IMR-90 (cell line): ENCODE measurements around the gene SECTM1. TPM values are rescaled to one million over a fixed set of nuclear protein-coding genes. Genes with fewer than 3 reads are reported as not detected.

ENCODE experiments used
- ATAC-seq: fragments of 200-7000 bp; cut with Tn5 transposase; 2 replicates; pipeline ENCODE4 v1.9.1; 2020; ENCODE audit warnings: low read depth, mild to moderate bottlenecking, moderate library complexity
- BruUV-seq: library from RNA; stranded (reverse); fragments of 400-500 nt; replicated peaks from 2 replicates; lab custom pipeline; 2021; lab: Mats Ljungman, UMichigan
- CTCF ChIA-PET: fragments of 300-600 bp; formaldehyde crosslinking; extraction: SDS; loops from one replicate; lab custom pipeline; 2021; ENCODE audit warnings: antibody characterized with exemption; lab: Yijun Ruan, JAX
- POLR2A ChIA-PET: fragments of 300-600 bp; sonication (Branson Sonifier 250); formaldehyde crosslinking; loops from one replicate; lab custom pipeline; 2022; ENCODE audit warnings: antibody characterized with exemption; ENCODE audit not compliant: unreplicated experiment; lab: Charles Lee
- DNase-seq: peaks from one replicate; pipeline ENCODE4 v3.0.0; 2013
- H2AFZ ChIP-seq: replicated peaks from 2 replicates; pipeline ENCODE3; 2013; ENCODE audit warnings: low read length, mild to moderate bottlenecking; ENCODE audit not compliant: poor library complexity
- H2AK5ac ChIP-seq: 2 replicates; pipeline ENCODE4 v1.6.1; 2013; ENCODE audit warnings: low read depth, low read length, inconsistent platforms
- H2AK9ac ChIP-seq: replicated peaks from 2 replicates; pipeline ENCODE3; 2013; ENCODE audit warnings: mild to moderate bottlenecking, low read depth, low read length, moderate library complexity; ENCODE audit not compliant: poor library complexity
- H2BK120ac ChIP-seq: 2 replicates; pipeline ENCODE4 v1.6.1; 2013; ENCODE audit warnings: low read depth, low read length, inconsistent platforms
- H2BK15ac ChIP-seq: 3 replicates; pipeline ENCODE4 v1.6.1; 2013; ENCODE audit warnings: low read depth, low read length, inconsistent platforms
- H2BK20ac ChIP-seq: 2 replicates; pipeline ENCODE4 v1.6.1; 2013; ENCODE audit warnings: low read depth, mild to moderate bottlenecking, inconsistent platforms, low read length, moderate library complexity
- H2BK5ac ChIP-seq: 2 replicates; pipeline ENCODE4 v1.6.1; 2013; ENCODE audit warnings: mild to moderate bottlenecking, low read depth, low read length, inconsistent platforms; ENCODE audit not compliant: poor library complexity, severe bottlenecking
- H3K14ac ChIP-seq: replicated peaks from 2 replicates; pipeline ENCODE4 v1.6.1; 2013; ENCODE audit warnings: low read depth, low read length, inconsistent platforms
- H3K18ac ChIP-seq: 2 replicates; pipeline ENCODE4 v1.6.1; 2013; ENCODE audit warnings: low read depth, low read length, control low read depth
- H3K23ac ChIP-seq: 2 replicates; pipeline ENCODE4 v1.6.1; 2013; ENCODE audit warnings: low read depth, low read length, inconsistent platforms
- H3K27ac ChIP-seq: 2 replicates; pipeline ENCODE4 v1.5.1; 2013; ENCODE audit warnings: mild to moderate bottlenecking, control low read depth, low read length; ENCODE audit not compliant: insufficient read depth
- H3K27me3 ChIP-seq: 2 replicates; pipeline ENCODE4 v1.6.1; 2013; ENCODE audit warnings: low read length; ENCODE audit not compliant: control insufficient read depth, insufficient read depth
- H3K36me3 ChIP-seq: 2 replicates; pipeline ENCODE4 v1.6.1; 2013; ENCODE audit warnings: low read length, mixed read lengths; ENCODE audit not compliant: control insufficient read depth, insufficient read depth
- H3K4ac ChIP-seq: 2 replicates; pipeline ENCODE4 v1.6.1; 2013; ENCODE audit warnings: low read depth, low read length, inconsistent platforms
- H3K4me1 ChIP-seq: 2 replicates; pipeline ENCODE4 v1.6.1; 2013; ENCODE audit warnings: low read length, mixed read lengths; ENCODE audit not compliant: control insufficient read depth, insufficient read depth
- H3K4me2 ChIP-seq: 2 replicates; pipeline ENCODE4 v1.6.1; 2013; ENCODE audit warnings: low read depth, mild to moderate bottlenecking, control low read depth, low read length, moderate library complexity
- H3K4me3 ChIP-seq: 2 replicates; pipeline ENCODE4 v1.5.1; 2013; ENCODE audit warnings: low read depth, mild to moderate bottlenecking, control low read depth, low read length, moderate library complexity; ENCODE audit not compliant: insufficient read depth
- H3K56ac ChIP-seq: 2 replicates; pipeline ENCODE4 v1.6.1; 2013; ENCODE audit warnings: low read length, inconsistent platforms; ENCODE audit not compliant: insufficient read depth; ENCODE audit errors: extremely low read depth
- H3K79me1 ChIP-seq, 2 experiments: 2 replicates each; pipeline ENCODE4 v1.6.1; 2013; ENCODE audit warnings: low read length in 2 of 2, inconsistent platforms in 1 of 2, low read depth in 1 of 2
- H3K9ac ChIP-seq: 2 replicates; pipeline ENCODE4 v1.6.1; 2013; ENCODE audit warnings: low read depth, low read length, control low read depth
- H3K9me1 ChIP-seq: 2 replicates; pipeline ENCODE4 v1.6.1; 2013; ENCODE audit warnings: low read length, inconsistent platforms; ENCODE audit not compliant: insufficient read depth
- H3K9me3 ChIP-seq: 2 replicates; pipeline ENCODE4 v1.6.1; 2013; ENCODE audit warnings: low read length; ENCODE audit not compliant: control insufficient read depth, insufficient read depth
- H4K20me1 ChIP-seq: 2 replicates; pipeline ENCODE4 v1.6.1; 2013; ENCODE audit warnings: low read length, inconsistent platforms; ENCODE audit not compliant: insufficient read depth
- H4K5ac ChIP-seq: 2 replicates; pipeline ENCODE4 v1.6.1; 2013; ENCODE audit warnings: mild to moderate bottlenecking, low read depth, low read length, control low read depth
- H4K8ac ChIP-seq, 2 experiments: 2 replicates each; pipeline ENCODE4 v1.6.1; 2013; ENCODE audit warnings: low read depth in 2 of 2, low read length in 2 of 2, control low read depth in 1 of 2, inconsistent platforms in 1 of 2
- H4K91ac ChIP-seq: 2 replicates; pipeline ENCODE4 v1.6.1; 2013; ENCODE audit warnings: low read depth, low read length, inconsistent platforms; ENCODE audit not compliant: insufficient read depth
- BHLHE40 ChIP-seq: fragments of 150-350 bp; IDR thresholded peaks from 2 replicates; pipeline ENCODE4 v1.6.1; 2016; ENCODE audit warnings: mild to moderate bottlenecking, low read depth, low read length
- CEBPB ChIP-seq: IDR thresholded peaks from 2 replicates; pipeline ENCODE4 v1.6.1; 2012; ENCODE audit warnings: low read depth, low read length, improper control_type of control experiment
- CTCF ChIP-seq: conservative IDR thresholded peaks from 2 replicates; pipeline ENCODE4 v1.5.1; 2012; ENCODE audit warnings: mild to moderate bottlenecking, low read depth, low read length, improper control_type of control experiment
- FOS ChIP-seq: fragments of 150-350 bp; IDR thresholded peaks from 2 replicates; pipeline ENCODE4 v1.6.1; 2016; ENCODE audit warnings: low read depth, low read length
- MAFK ChIP-seq: IDR thresholded peaks from 2 replicates; pipeline ENCODE4 v1.6.1; 2012; ENCODE audit warnings: low read depth, low read length, improper control_type of control experiment
- MAZ ChIP-seq: IDR thresholded peaks from 2 replicates; pipeline ENCODE4 v1.6.1; 2012; ENCODE audit warnings: low read depth, mild to moderate bottlenecking, low read length, improper control_type of control experiment, moderate library complexity, borderline replicate concordance
- MXI1 ChIP-seq: IDR thresholded peaks from 2 replicates; pipeline ENCODE4 v1.6.1; 2012; ENCODE audit warnings: low read depth, mild to moderate bottlenecking, low read length, moderate library complexity, borderline replicate concordance
- POLR2A ChIP-seq: IDR thresholded peaks from 2 replicates; pipeline ENCODE4 v1.6.1; 2012; ENCODE audit warnings: mild to moderate bottlenecking, low read depth, low read length
- USF2 ChIP-seq: fragments of 150-350 bp; IDR thresholded peaks from 2 replicates; pipeline ENCODE4 v1.6.1; 2017; ENCODE audit warnings: mild to moderate bottlenecking, antibody characterized with exemption, low read length, low read depth
- WGBS, 2 experiments: methylation state at CpG; one replicate each; pipeline versions ENCODE4 v1.1.5 to v1.1.7; 2013; ENCODE audit warnings: missing lambda C conversion rate in 2 of 2; ENCODE audit not compliant: insufficient read length in 1 of 2; ENCODE audit errors: extremely low coverage in 2 of 2; 5-methylcytosine and 5-hydroxymethylcytosine counted together
- dilution Hi-C: fragments of 300-500 bp; cut with HindIII; formaldehyde crosslinking; loops from one replicate; pipeline ENCODE4 v1.14.3; 2018; ENCODE audit warnings: low sequenced_read_pairs; ENCODE audit not compliant: unreplicated experiment
- in situ Hi-C: fragments of 300-500 bp; cut with MboI; formaldehyde crosslinking; loops from 3 replicates; pipeline ENCODE4 v1.14.3; 2019; ENCODE audit warnings: low sequenced_read_pairs, inconsistent platforms, mixed read lengths
- intact Hi-C: fragments of 100-400 bp; cut with micrococcal nuclease; formaldehyde crosslinking; loops from 2 replicates; pipeline ENCODE4 v1.10.0; 2022
- polyA plus RNA-seq, 3 experiments: library from polyadenylated mRNA; depleted of rRNA; stranded (reverse); fragments of >200 nt; gene quantifications; 2 replicates each; pipeline ENCODE4 v1.2.3, GENCODE V29; 2012; ENCODE audit warnings: low replicate concordance in 1 of 3
- total RNA-seq: library from RNA; depleted of rRNA; stranded (reverse); fragments of >200 nt; gene quantifications from 2 replicates; pipeline ENCODE4 v1.2.3, GENCODE V29; 2012

The SECTM1 gene
- total and polyA plus RNA-seq, 2 of the 4 experiments (the other 2 are of a cell fraction), result 2.3 to 4.4 TPM

- no peak overlapping the region for H3K18ac ChIP-seq
- no peak overlapping the region for H2BK5ac ChIP-seq
- H3K14ac ChIP-seq, result no peak overlapping the region
- no peak overlapping the region for H3K23ac ChIP-seq
- H4K20me1 ChIP-seq, result no peaks in the 10 kb centered on the region
- peak overlapping the region; percentile 16 for H2AK9ac ChIP-seq
- no peak overlapping the region for H4K5ac ChIP-seq
- ATAC-seq, result no peak
- no CpG with 5 or more reads among the region's 15 CpGs for WGBS, 2 experiments
- H3K36me3 ChIP-seq, result no peaks in the 10 kb centered on the region
- H3K27ac ChIP-seq, result no peak overlapping the region
- no peak overlapping the region for H3K56ac ChIP-seq
- no peak overlapping the region for H3K4ac ChIP-seq
- H3K9me3 ChIP-seq, result no peaks in the 10 kb centered on the region
- H3K4me2 ChIP-seq, result no peak overlapping the region
- dilution Hi-C loops (no loop called here), in situ Hi-C loops (no loop called here), intact Hi-C loops (loop anchor here (10.0 kb wide), 1 partner anchor 292 kb away; the partner anchor contains the start of genes DCXR and RAC3)
- no peak overlapping the region for H2BK120ac ChIP-seq
- no TSS peak for BruUV-seq
- H4K91ac ChIP-seq, result no peak overlapping the region
- no peaks in the 10 kb centered on the region for H3K9me1 ChIP-seq
- no peak overlapping the region for H2AFZ ChIP-seq
- no peak overlapping the region for H3K9ac ChIP-seq
- POLR2A ChIA-PET, result no interaction called here
- H3K27me3 ChIP-seq, result peaks cover 12% of the 10 kb centered on the region
- H3K4me3 ChIP-seq, result no peak overlapping the region
- no peak overlapping the region for H2BK20ac ChIP-seq
- H2AK5ac ChIP-seq, result no peak overlapping the region
- no peak for DNase-seq
- H3K79me1 ChIP-seq, result no peaks in the 10 kb centered on the region
- no peak overlapping the region for H4K8ac ChIP-seq
- CTCF ChIA-PET, result no interaction called here
- no peak overlapping the region for H2BK15ac ChIP-seq
- TF ChIP-seq POLR2A, result no peak
- TF ChIP-seq USF2, result no peak
- no peak for TF ChIP-seq MAZ
- no peak for TF ChIP-seq BHLHE40
- TF ChIP-seq MXI1, result no peak
- no peak for TF ChIP-seq FOS
- no peak for TF ChIP-seq CEBPB
- no peak for TF ChIP-seq MAFK
- no peak for TF ChIP-seq CTCF
- peaks cover 9% of the 10 kb centered on the region for H3K4me1 ChIP-seq
Measured at GRCh38 chr17:82327289-82327688, 6.3 kb downstream of the SECTM1 start.
